B cell (primary cell): ENCODE results near the gene ARGLU1. TPM values are rescaled to one million over a fixed set of nuclear protein-coding genes. Genes with fewer than 3 reads are reported as not detected.

Experiments
- ATAC-seq: fragments of 200-7000 bp; cut with Tn5 transposase; one replicate; pipeline ENCODE4 v1.10.0; 2021; ENCODE audit warnings: low read depth, mild to moderate bottlenecking, moderate number of reproducible peaks, moderate library complexity
- CTCF ChIA-PET: fragments of 350-600 bp; sonication (Branson Sonifier 250); formaldehyde crosslinking; loops from one replicate; lab custom pipeline; 2021; ENCODE audit warnings: antibody characterized with exemption, inconsistent platforms; lab: Charles Lee
- POLR2A ChIA-PET: fragments of 350-600 bp; sonication (Branson Sonifier 250); formaldehyde crosslinking; loops from one replicate; lab custom pipeline; 2021; ENCODE audit warnings: antibody characterized with exemption; lab: Charles Lee
- DNase-seq: peaks from one replicate; pipeline ENCODE4 v3.0.0; 2013
- H2AFZ ChIP-seq: 2 replicates; pipeline ENCODE4 v1.6.1; 2012; ENCODE audit warnings: mild to moderate bottlenecking, low read depth, low read length; ENCODE audit not compliant: insufficient read depth, poor library complexity, severe bottlenecking
- H3K27ac ChIP-seq, 2 donors: 1 replicate in 1 of 2; 2 replicates in 1 of 2; pipeline ENCODE4 v1.5.1; 2012 to 2013; ENCODE audit warnings: low read length in 2 of 2, mild to moderate bottlenecking in 2 of 2, moderate library complexity in 1 of 2
- H3K27me3 ChIP-seq, 4 experiments: fragments of 200-600 bp in 1 of 4; sonication (generic) in 1 of 4; replicated peaks in 1 of 4; 1 replicate in 2 of 4; 2 replicates in 2 of 4; pipeline versions ENCODE4 v1.6.1 to v1.7.0; 2013 to 2016; ENCODE audit warnings: low read length in 3 of 4, mild to moderate bottlenecking in 2 of 4, mixed read lengths in 1 of 4, moderate library complexity in 1 of 4; ENCODE audit not compliant: insufficient read depth in 4 of 4, control insufficient read depth in 3 of 4; ENCODE audit errors: control extremely low read depth in 1 of 4
- H3K36me3 ChIP-seq, 2 experiments: replicated peaks in 1 of 2; 1 replicate in 1 of 2; 2 replicates in 1 of 2; pipeline versions ENCODE4 v1.6.1 to v1.7.1; 2013; ENCODE audit warnings: low read length in 1 of 2; ENCODE audit not compliant: insufficient read depth in 2 of 2, control insufficient read depth in 1 of 2; ENCODE audit errors: control extremely low read depth in 1 of 2, extremely low read depth in 1 of 2
- H3K4me1 ChIP-seq, 2 donors: fragments of 200-600 bp in 1 of 2; sonication (generic) in 1 of 2; 1 replicate in 1 of 2; 2 replicates in 1 of 2; pipeline versions ENCODE4 v1.5.1 to v1.6.1; 2013 to 2017; ENCODE audit warnings: low read length in 2 of 2; ENCODE audit not compliant: control insufficient read depth in 2 of 2, insufficient read depth in 2 of 2
- H3K4me2 ChIP-seq: replicated peaks from 2 replicates; pipeline ENCODE3; 2012; ENCODE audit warnings: mild to moderate bottlenecking, low read depth, low read length; ENCODE audit not compliant: poor library complexity, severe bottlenecking
- H3K4me3 ChIP-seq, 5 experiments: fragments of 200-600 bp in 1 of 5; sonication (generic) in 1 of 5; 1 replicate in 3 of 5; 2 replicates in 2 of 5; pipeline versions ENCODE4 v1.5.1 to v1.7.0; 2011 to 2016; ENCODE audit warnings: low read length in 4 of 5, mild to moderate bottlenecking in 4 of 5, low read depth in 2 of 5, control low read depth in 1 of 5, moderate library complexity in 1 of 5; ENCODE audit not compliant: insufficient read depth in 1 of 5; ENCODE audit errors: control extremely low read depth in 1 of 5, extremely low read depth in 1 of 5
- H3K79me2 ChIP-seq: fragments of 200-600 bp; sonication (generic); one replicate; pipeline ENCODE4 v1.6.0; 2016; ENCODE audit warnings: low read length; ENCODE audit not compliant: control insufficient read depth, insufficient read depth
- H3K9ac ChIP-seq: fragments of 200-600 bp; sonication (generic); 2 replicates; pipeline ENCODE4 v1.6.1; 2017; ENCODE audit warnings: mild to moderate bottlenecking, low read length, moderate library complexity
- H3K9me3 ChIP-seq, 3 donors: one replicate each; pipeline versions ENCODE4 v1.6.1 to v1.7.1; 2013; ENCODE audit warnings: low read length in 2 of 3; ENCODE audit not compliant: control insufficient read depth in 2 of 3, insufficient read depth in 1 of 3; ENCODE audit errors: control extremely low read depth in 1 of 3
- H4K20me1 ChIP-seq: 2 replicates; pipeline ENCODE4 v1.6.0; 2012; ENCODE audit warnings: mild to moderate bottlenecking, low read length; ENCODE audit not compliant: insufficient read depth, control insufficient read depth, poor library complexity, severe bottlenecking
- H3K27ac Mint-ChIP-seq: one replicate; pipeline ENCODE4 v1.8.0; 2021; ENCODE audit warnings: mixed read lengths
- H3K27me3 Mint-ChIP-seq: one replicate; pipeline ENCODE4 v1.8.0; 2021; ENCODE audit warnings: mixed read lengths
- H3K4me1 Mint-ChIP-seq: one replicate; pipeline ENCODE4 v1.8.0; 2021; ENCODE audit warnings: mixed read lengths
- H3K4me3 Mint-ChIP-seq: one replicate; pipeline ENCODE4 v1.8.0; 2021; ENCODE audit warnings: mixed read lengths
- H3K9me3 Mint-ChIP-seq: one replicate; pipeline ENCODE4 v1.8.0; 2022; ENCODE audit warnings: mixed read lengths; ENCODE audit not compliant: insufficient read depth
- CTCF ChIP-seq: fragments of 200-600 bp; IDR thresholded peaks from one replicate; pipeline ENCODE4 v1.8.0; 2022; ENCODE audit warnings: antibody characterized with exemption, mild to moderate bottlenecking
- EZH2 ChIP-seq: IDR thresholded peaks from 2 replicates; pipeline ENCODE4 v1.6.1; 2012; ENCODE audit warnings: borderline replicate concordance, low read depth, mild to moderate bottlenecking, moderate library complexity, low read length; ENCODE audit not compliant: insufficient read depth, poor library complexity, severe bottlenecking
- WGBS: methylation state at CpG from one replicate; pipeline ENCODE4 v1.1.5; 2013; ENCODE audit warnings: missing lambda C conversion rate; ENCODE audit not compliant: insufficient coverage; 5-methylcytosine and 5-hydroxymethylcytosine counted together
- intact Hi-C: fragments of 100-400 bp; cut with micrococcal nuclease; formaldehyde crosslinking; loops from one replicate; pipeline ENCODE4 v1.10.0; 2022
- polyA plus RNA-seq: library from polyadenylated mRNA; depleted of rRNA; stranded (reverse); fragments of >200 nt; gene quantifications from 2 replicates; pipeline ENCODE4 v1.2.3, GENCODE V29; 2012
- total RNA-seq, 2 donors: library from RNA; stranded (reverse); fragments of 120-200 nt in 1 of 2; gene quantifications; 1 replicate in 1 of 2; 2 replicates in 1 of 2; pipeline versions ENCODE4 v1.2.3 to v1.2.4, GENCODE V29; 2013 to 2022

The ARGLU1 gene
- total and polyA plus RNA-seq, 2 donors (not counting 1 experiment from before 2014, with no cell fraction given): 170 to 261 TPM

GRCh38 chr13:106507560-106508274, 60.2 kb downstream of the ARGLU1 start:
- H3K9me3 Mint-ChIP-seq: no peaks in the 10 kb centered on the region
- H3K4me1 ChIP-seq: no peaks in the 10 kb centered on the region
- ATAC-seq (no peak), DNase-seq (no peak)
- H3K79me2 ChIP-seq: no peaks in the 10 kb centered on the region
- ChIA-PET POLR2A (no interaction called here), CTCF (no interaction called here)
- H3K9me3 ChIP-seq: no peaks in the 10 kb centered on the region
- H2AFZ ChIP-seq: no peak overlapping the region
- no peaks in the 10 kb centered on the region for H4K20me1 ChIP-seq
- H3K27ac ChIP-seq: no peak overlapping the region
- H3K27me3 ChIP-seq: no peaks in the 10 kb centered on the region
- WGBS: 38% methylated on average over 3 of the region's 11 CpGs
- intact Hi-C loops: no loop called here
- no peak overlapping the region for H3K4me2 ChIP-seq
- H3K9ac ChIP-seq: no peak overlapping the region
- no peak overlapping the region for H3K4me3 Mint-ChIP-seq
- no peak overlapping the region for H3K27ac Mint-ChIP-seq
- H3K4me3 ChIP-seq: no peak overlapping the region
- TF ChIP-seq EZH2 (no peak), CTCF (no peak)
- H3K36me3 ChIP-seq: no peaks in the 10 kb centered on the region
- H3K4me1 Mint-ChIP-seq: no peaks in the 10 kb centered on the region
- peaks cover 1% of the 10 kb centered on the region for H3K27me3 Mint-ChIP-seq

- no peaks in the 10 kb centered on the region for H3K79me2 ChIP-seq
- intact Hi-C loops: no loop called here
Measured at GRCh38 chr13:106506286-106506685, 61.7 kb downstream of the ARGLU1 start.

More at GRCh38 chr13:106506286-106506685, 61.7 kb downstream of the ARGLU1 start:
- H3K27ac Mint-ChIP-seq: no peak overlapping the region
- no peaks in the 10 kb centered on the region for H3K9me3 Mint-ChIP-seq
- H3K36me3 ChIP-seq: no peaks in the 10 kb centered on the region
- no peaks in the 10 kb centered on the region for H4K20me1 ChIP-seq
- peaks cover 6% of the 10 kb centered on the region for H3K27me3 Mint-ChIP-seq
- no peaks in the 10 kb centered on the region for H3K4me1 ChIP-seq
- no peak overlapping the region for H3K27ac ChIP-seq
- H3K9me3 ChIP-seq: no peaks in the 10 kb centered on the region
- ATAC-seq (no peak), DNase-seq (no peak)
- no CpG with 5 or more reads among the region's 2 CpGs for WGBS
- no peaks in the 10 kb centered on the region for H3K27me3 ChIP-seq
- H3K4me1 Mint-ChIP-seq: no peaks in the 10 kb centered on the region
- no peak overlapping the region for H3K4me3 ChIP-seq
- no peak overlapping the region for H3K4me2 ChIP-seq
- H3K9ac ChIP-seq: no peak overlapping the region
- no peak overlapping the region for H3K4me3 Mint-ChIP-seq
- CTCF ChIA-PET: no interaction called here
- no peak for TF ChIP-seq EZH2
- no peak for TF ChIP-seq CTCF
- no peak overlapping the region for H2AFZ ChIP-seq
- POLR2A ChIA-PET: no interaction called here
